GM19240 (cell line): ENCODE results near the gene VCPKMT.

Source experiments
- DNase-seq: peaks from one replicate; pipeline ENCODE4 v3.0.0; 2011; ENCODE audit warnings: low spot score; ENCODE audit not compliant: insufficient read length

Gene VCPKMT

DNA sequence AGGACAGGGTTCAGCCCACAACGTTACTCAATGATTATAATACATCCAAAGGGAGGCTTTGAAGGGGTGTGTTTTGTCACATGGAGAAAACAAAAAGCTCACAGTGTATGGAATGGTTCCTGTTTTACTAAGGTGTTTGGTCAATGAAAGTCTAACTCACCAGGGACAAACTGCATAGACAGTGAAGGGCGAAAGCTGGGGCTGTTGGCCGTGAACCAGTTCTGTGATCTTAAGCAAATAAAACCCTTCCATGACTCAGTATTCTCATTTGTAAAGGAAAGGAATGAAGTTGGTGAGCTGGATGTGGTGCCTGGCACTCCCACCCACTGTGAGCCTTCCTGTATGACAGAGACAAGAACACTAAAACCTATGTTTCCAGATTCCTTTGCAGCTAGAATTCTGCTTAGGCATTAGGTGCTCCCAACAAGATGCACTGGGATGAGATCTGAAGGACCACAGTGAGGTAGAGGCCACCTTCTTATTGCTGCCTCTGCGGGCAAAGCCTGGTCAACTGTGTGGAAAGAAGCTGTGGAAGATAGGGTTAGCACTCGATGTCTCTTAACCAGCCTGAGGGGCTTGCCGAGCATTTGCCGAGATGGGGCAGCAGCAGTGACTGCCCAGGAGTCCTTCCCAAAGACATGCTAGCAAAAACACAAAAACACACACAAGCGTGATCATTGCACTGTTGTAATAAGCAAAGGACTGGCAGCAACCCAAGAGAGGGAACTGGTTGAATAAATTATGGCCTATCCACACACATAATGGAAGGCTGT is 48.5 kb downstream of the VCPKMT start:
- DNase-seq, result no peak

DNA sequence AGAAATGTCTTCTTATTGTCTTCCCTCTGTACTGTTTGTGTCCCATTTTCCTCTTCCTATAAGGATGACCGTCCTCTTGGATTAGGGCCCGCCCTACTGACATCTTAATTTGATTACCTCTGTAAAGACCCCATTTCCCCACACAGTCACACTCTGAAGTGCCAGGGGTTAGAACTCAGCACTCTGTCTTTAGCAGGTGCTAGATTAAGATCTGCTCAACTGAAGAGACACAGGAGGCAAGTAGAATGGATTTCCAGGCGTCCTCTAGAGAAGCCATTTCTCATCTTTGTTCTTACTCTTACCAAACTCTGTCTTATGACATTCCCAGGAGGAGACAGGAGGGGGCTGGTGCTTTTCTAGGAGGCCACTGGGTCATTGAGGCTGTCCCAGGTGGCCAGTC is 50.8 kb downstream of the VCPKMT start:
- no peak for DNase-seq

DNA sequence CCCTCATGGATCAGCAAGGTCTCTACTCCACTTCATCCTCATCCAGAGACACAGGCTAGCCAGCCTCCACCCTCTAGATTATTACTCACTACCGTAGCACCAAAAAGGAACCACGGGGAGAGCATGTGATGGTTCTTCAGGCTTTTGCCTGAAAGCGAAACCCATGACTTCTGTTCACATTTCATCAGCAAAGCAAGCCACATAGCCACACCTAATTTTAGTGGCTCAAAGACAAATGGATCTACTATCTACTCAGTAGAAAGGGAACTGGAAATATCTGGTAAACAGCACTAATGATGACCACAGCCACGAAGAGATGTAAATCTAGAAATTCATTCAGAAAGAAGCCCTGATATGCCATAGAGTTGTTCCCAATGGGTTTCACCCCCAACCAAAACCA is 51.4 kb downstream of the VCPKMT start:
- DNase-seq, result peak; percentile 75

DNA sequence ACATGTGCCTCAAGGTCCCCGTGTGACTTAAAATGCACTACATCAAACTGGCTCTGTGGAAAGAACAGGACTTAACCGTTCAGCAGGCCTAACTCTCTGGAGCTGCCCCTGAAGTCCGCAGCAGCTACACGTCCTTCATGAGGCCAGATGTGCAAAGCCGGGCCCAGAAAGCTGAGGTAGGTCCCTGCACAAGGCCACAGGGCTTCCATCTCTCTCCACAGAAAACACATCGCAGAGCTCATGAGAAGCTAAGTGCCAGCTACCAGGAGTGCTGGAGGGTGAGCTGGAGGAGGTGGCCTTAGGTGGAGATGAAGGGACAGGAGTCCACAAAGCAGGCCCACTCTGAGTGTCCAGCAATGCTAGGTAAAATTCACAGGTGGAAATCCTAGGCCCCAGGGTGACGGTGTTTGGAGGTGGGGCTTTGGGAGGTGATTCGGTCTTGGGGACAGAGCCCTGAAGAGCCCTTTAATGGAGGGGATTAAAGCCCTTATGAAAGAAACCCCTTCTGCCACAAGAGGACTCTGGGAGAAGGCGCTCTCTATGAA is 52.4 kb downstream of the VCPKMT start:
- DNase-seq, result no peak

DNA sequence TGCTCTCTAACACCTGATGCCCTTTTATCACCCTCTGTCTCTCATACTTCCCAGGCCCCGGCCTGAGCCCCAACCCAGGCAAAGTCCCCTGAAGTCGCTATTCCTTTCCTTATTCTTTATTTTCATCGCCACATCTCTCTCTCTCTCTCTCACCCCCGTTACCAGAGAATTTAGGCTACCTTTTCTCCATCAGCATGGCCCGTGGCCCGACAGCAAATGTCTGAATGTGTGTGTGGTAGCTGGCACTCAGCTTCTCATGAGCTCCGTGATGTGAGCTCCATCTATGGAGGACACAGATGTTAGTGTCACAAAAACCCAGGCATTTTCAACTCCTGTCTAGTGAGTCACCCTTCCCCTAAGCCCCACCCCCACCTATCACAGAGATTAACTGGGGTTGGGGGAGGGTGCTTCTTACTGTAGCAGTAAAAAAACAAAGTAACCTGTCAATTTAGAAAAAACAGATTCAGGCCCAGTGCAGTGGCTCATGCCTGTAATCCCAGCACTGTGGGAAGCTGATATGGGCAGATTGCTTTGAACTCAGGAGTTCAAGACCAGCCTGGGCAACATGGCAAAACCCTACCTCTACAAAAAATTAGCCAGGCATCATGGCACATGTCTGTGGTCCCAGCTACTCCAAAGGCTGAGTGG is 53.8 kb downstream of the VCPKMT start:
- DNase-seq, result no peak

DNA sequence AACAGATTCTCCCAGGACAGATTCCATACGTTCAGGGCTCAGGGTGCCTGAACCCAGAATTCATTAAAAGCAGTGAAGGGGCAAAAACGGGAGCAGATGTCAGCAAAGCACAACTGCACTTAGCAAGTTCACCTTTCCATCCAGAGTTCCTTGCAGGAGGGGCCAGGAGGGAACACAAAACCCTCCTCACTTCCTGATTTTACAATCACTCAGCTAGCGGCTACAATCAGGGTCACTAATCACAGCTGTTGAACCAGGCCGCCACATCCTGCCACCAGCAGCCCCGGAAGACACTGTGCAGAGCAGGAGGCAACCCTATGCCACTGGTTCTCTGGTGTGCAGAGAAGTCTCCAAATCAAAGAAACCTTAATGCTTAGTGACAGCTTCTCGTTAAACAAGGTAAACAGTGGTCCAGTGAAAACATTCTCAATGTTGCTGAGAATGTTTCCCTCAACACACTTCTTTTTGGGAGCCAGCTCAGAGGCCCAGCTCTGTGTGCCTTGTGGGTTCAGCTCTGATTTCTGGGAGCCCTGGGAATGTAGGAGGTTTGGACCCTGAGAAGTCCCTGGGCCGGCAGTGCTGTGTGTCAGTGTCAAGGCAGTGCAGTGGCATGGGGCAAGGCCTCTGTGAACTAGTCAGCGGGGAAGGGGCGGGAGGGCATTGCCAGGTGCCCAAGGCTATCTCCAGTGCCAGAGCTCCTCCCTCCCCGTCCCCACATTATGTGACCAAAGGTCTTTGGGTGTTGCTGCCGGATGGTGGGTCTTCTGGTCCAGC is 54.5 kb downstream of the VCPKMT start:
- peak; percentile 74 for DNase-seq

DNA sequence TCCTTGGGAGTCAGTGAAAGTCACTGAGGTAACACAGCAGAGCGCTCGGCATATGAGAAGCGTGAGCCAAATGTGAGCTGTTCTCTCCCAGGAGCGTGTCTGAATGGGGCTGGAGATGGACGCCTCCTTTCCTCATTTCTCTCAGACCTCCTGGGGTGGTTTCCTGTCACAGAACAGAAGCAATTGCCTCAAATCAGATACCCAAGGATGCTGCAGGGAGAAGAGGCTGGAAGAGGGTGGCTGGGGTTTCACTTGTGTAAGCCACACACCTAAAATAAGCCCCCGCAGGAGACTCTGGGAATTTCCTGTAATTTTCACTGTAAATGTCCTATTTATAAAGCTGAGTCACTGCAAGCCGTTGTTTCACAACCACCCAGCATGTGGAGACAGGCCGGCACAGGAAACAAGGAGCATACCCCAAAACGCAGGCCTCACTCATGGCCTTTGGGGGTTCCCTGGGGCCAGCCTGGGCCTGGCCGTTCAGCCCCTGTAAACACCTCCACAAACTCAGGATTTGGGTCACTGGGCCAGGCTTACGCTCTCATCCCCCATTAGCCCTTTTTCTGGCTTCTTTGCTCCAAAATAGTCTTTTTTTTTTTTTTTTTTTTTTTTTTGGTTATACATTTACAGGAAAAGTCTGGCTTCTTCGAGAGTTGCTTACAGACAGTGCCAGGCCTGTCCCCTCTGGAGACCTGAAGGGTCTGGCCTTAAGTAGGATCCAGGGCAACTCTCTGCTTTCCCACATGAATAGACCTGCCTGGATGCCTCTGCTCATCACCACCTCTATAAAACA is 55.3 kb downstream of the VCPKMT start:
- DNase-seq, result no peak

DNA sequence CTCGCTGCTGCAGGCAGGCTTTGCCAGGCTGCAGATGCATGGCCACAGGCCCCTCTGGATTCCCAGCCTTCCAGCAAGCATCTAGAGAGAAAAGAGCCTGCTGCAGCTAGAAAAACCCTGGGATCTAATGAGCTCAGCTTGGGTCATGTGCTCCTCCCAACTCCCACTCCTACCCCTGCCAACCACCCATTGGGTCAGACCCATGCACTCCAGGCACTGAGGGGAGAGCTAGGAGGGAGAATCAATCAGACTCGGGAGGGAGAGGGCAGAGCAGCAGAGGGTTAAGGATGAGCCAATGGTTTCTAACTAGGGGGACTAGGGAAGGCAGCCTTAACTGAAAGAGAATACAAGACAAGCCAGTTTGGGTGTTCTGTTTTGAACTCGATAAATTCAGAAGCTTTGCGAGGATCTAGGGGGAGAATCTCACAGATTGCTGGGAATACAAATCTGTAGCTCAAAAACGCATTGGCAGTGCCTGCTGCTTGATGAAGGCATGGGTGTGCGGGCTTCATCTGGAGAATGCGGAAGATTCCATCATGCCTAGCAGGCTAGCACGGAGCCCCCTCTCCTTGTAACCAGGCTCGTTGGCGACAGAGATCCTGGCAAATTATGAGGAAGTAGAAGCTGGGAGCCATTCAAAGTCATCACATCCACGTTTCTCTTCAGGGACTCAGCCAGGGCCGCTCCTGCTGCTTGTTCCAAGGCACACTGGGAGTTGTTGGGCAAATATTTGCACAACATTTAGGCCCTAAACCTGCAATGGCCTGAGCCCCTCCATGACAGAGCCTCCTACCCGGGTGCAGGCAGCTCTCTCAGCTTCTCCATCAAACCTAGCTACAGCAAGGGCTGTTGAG is 56.4 kb downstream of the VCPKMT start:
- DNase-seq, result no peak
